ENCODE measurements around the gene TRPC5OS.

TRPC5OS gene

GRCh38 chrX:111914398-111915090, 38.6 kb downstream of the TRPC5OS start:
- no peak for DNase-seq

- no peak for DNase-seq
These were observed 41.6 kb downstream of the TRPC5OS start for GRCh38 chrX:111917591-111917990.

GRCh38 chrX:111928456-111928855, 52.5 kb downstream of the TRPC5OS start:
- no peak for DNase-seq

Measured in NCI-H1436 treated with DMSO at 0.1 percent for 48 hours (cell line).